ENCODE data around the gene TNFRSF21. TPM values are rescaled to one million over a fixed set of nuclear protein-coding genes. Genes with fewer than 3 reads are reported as not detected.

TNFRSF21 gene
- total and polyA plus RNA-seq, 2 donors (not counting 1 experiment from before 2014, with no cell fraction given): 0.43 to 1.2 TPM

DNA sequence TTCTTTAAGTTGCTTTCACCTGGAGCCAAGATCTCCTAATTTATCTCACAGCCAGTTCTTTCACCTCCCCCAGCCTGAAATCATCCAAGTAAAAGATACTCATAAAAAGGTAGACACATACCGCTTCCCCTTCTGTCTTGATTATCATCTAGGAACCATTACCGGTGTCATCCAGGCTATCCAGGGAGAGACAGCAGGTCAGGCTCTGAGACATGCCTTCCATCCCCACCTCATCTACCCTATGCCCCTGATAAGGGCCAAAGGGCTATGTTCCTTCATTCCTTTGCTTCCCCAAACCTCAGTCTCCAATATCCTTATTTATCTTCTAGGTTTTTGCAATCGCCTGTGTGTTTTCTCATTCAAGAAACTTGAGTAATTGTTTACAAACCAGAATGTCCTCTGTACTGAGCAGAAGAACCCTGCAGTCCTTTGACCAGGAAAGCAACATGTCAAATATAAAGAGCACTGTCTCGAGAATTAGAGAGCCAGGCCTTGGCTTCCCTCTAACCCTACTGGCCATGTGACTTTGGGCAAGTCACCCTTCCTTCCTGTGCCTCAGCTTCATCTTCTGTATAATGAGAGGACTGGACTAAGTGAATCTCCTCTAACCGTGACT, 41.0 kb downstream of the TNFRSF21 start:
- WGBS (ENCODE audit: insufficient coverage): 90% methylated on average over 5 of the region's 5 CpGs
- Histone ChIP-seq H2AFZ (ENCODE audit: insufficient read depth, low read depth, low read length, poor library complexity, severe bottlenecking) (no peak overlapping the region), H3K79me2 (ENCODE audit: control insufficient read depth, insufficient read depth, low read length) (no peaks in the 10 kb centered on the region), H3K9ac (ENCODE audit: low read length) (no peak overlapping the region), H3K9me3 (ENCODE audit: control extremely low read depth in 1 of 3, control insufficient read depth in 2 of 3, insufficient read depth in 1 of 3, low read length in 2 of 3) (no peaks in the 10 kb centered on the region), H4K20me1 (ENCODE audit: control insufficient read depth, insufficient read depth, low read length, poor library complexity, severe bottlenecking) (no peaks in the 10 kb centered on the region), H3K4me2 (replicated peaks; ENCODE audit: low read depth, low read length, poor library complexity, severe bottlenecking) (no peak overlapping the region), H3K27me3 (replicated peaks in 1 of 4; ENCODE audit: control extremely low read depth in 1 of 4, control insufficient read depth in 3 of 4, insufficient read depth in 4 of 4, low read length in 3 of 4) (no peaks in the 10 kb centered on the region), H3K4me3 (ENCODE audit: control extremely low read depth in 1 of 5, extremely low read depth in 1 of 5, insufficient read depth in 1 of 5, low read depth in 2 of 5, low read length in 4 of 5) (no peak overlapping the region), H3K4me1 (ENCODE audit: control insufficient read depth in 2 of 2, insufficient read depth in 2 of 2, low read length in 2 of 2) (no peaks in the 10 kb centered on the region), H3K27ac (ENCODE audit: low read length in 2 of 2) (no peak overlapping the region), H3K36me3 (replicated peaks in 1 of 2; ENCODE audit: control extremely low read depth in 1 of 2, control insufficient read depth in 1 of 2, extremely low read depth in 1 of 2, insufficient read depth in 2 of 2, low read length in 1 of 2) (no peaks in the 10 kb centered on the region)
- H3K4me3 Mint-ChIP-seq: no peak overlapping the region
- POLR2A ChIA-PET: no interaction called here
- TF ChIP-seq, protein P1, sequence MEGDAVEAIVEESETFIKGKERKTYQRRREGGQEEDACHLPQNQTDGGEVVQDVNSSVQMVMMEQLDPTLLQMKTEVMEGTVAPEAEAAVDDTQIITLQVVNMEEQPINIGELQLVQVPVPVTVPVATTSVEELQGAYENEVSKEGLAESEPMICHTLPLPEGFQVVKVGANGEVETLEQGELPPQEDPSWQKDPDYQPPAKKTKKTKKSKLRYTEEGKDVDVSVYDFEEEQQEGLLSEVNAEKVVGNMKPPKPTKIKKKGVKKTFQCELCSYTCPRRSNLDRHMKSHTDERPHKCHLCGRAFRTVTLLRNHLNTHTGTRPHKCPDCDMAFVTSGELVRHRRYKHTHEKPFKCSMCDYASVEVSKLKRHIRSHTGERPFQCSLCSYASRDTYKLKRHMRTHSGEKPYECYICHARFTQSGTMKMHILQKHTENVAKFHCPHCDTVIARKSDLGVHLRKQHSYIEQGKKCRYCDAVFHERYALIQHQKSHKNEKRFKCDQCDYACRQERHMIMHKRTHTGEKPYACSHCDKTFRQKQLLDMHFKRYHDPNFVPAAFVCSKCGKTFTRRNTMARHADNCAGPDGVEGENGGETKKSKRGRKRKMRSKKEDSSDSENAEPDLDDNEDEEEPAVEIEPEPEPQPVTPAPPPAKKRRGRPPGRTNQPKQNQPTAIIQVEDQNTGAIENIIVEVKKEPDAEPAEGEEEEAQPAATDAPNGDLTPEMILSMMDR (IDR thresholded peaks at IDR 0.05): no peak
- TF ChIP-seq EZH2 (IDR thresholded peaks at IDR 0.05; ENCODE audit: borderline replicate concordance, insufficient read depth, low read depth, low read length, poor library complexity, severe bottlenecking): no peak
- no peak for DNase-seq
- CTCF ChIA-PET: no interaction called here
- H3K27me3 Mint-ChIP-seq: peaks cover 4% of the 10 kb centered on the region
- no peak overlapping the region for H3K27ac Mint-ChIP-seq
- no peaks in the 10 kb centered on the region for H3K9me3 Mint-ChIP-seq (ENCODE audit: insufficient read depth)
- intact Hi-C loops (cut with micrococcal nuclease): no loop called here
- ATAC-seq (ENCODE audit: low read depth): no peak
- H3K4me1 Mint-ChIP-seq: no peaks in the 10 kb centered on the region

DNA sequence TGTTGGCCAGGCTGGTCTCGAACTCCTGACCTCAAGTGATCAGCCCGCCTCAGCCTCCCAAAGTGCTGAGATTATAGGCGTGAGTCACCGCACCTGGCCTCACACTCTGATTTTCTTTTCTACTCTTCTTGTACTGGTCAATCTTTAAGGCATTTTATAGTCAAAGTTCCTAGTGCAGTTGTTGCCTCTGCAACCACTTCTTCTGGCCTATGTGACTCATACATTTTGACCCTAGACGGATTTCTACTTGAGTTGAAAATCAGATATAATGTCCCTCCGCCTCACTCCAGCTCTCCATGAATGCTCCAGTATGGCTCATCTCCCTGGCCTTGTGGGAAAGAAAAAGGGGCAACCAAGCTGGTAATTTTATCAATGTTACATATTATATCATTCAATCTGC, 42.4 kb downstream of the TNFRSF21 start:
- intact Hi-C loops (cut with micrococcal nuclease): no loop called here
- no peak for DNase-seq
- ChIA-PET POLR2A (no interaction called here), CTCF (no interaction called here)
- Histone ChIP-seq H3K4me1 (ENCODE audit: control insufficient read depth in 2 of 2, insufficient read depth in 2 of 2, low read length in 2 of 2) (no peaks in the 10 kb centered on the region), H3K4me3 (ENCODE audit: control extremely low read depth in 1 of 5, extremely low read depth in 1 of 5, insufficient read depth in 1 of 5, low read depth in 2 of 5, low read length in 4 of 5) (no peak overlapping the region), H4K20me1 (ENCODE audit: control insufficient read depth, insufficient read depth, low read length, poor library complexity, severe bottlenecking) (no peaks in the 10 kb centered on the region), H3K36me3 (replicated peaks in 1 of 2; ENCODE audit: control extremely low read depth in 1 of 2, control insufficient read depth in 1 of 2, extremely low read depth in 1 of 2, insufficient read depth in 2 of 2, low read length in 1 of 2) (no peaks in the 10 kb centered on the region), H3K27me3 (replicated peaks in 1 of 4; ENCODE audit: control extremely low read depth in 1 of 4, control insufficient read depth in 3 of 4, insufficient read depth in 4 of 4, low read length in 3 of 4) (no peaks in the 10 kb centered on the region), H3K4me2 (replicated peaks; ENCODE audit: low read depth, low read length, poor library complexity, severe bottlenecking) (no peak overlapping the region), H3K79me2 (ENCODE audit: control insufficient read depth, insufficient read depth, low read length) (no peaks in the 10 kb centered on the region), H3K9ac (ENCODE audit: low read length) (no peak overlapping the region), H2AFZ (ENCODE audit: insufficient read depth, low read depth, low read length, poor library complexity, severe bottlenecking) (no peak overlapping the region), H3K9me3 (ENCODE audit: control extremely low read depth in 1 of 3, control insufficient read depth in 2 of 3, insufficient read depth in 1 of 3, low read length in 2 of 3) (no peaks in the 10 kb centered on the region), H3K27ac (ENCODE audit: low read length in 2 of 2) (no peak overlapping the region)
- Mint-ChIP-seq H3K4me3 (no peak overlapping the region), H3K27ac (no peak overlapping the region), H3K9me3 (ENCODE audit: insufficient read depth) (no peaks in the 10 kb centered on the region), H3K4me1 (no peaks in the 10 kb centered on the region), H3K27me3 (peaks cover 4% of the 10 kb centered on the region)
- TF ChIP-seq EZH2 (IDR thresholded peaks at IDR 0.05; ENCODE audit: borderline replicate concordance, insufficient read depth, low read depth, low read length, poor library complexity, severe bottlenecking): no peak
- TF ChIP-seq, protein P1 (IDR thresholded peaks at IDR 0.05): no peak
- ATAC-seq (ENCODE audit: low read depth): no peak
- no CpG with 5 or more reads among the region's 6 CpGs for WGBS (ENCODE audit: insufficient coverage)
